Uterine smooth muscle cell (primary cell): Measurements from ENCODE around the gene EML6. TPM values are rescaled to one million over a fixed set of nuclear protein-coding genes. Genes with fewer than 3 reads are reported as not detected.

ENCODE experiments used
- total RNA-seq: library from RNA; depleted of rRNA; stranded (reverse); fragments of >200 nt; gene quantifications from 2 replicates; pipeline ENCODE4 v1.2.3, GENCODE V29; 2014

The EML6 gene
- total RNA-seq: 0.62 and 1.1 TPM in 2 replicates

GRCh38 chr2:54723131-54723995, at the start of gene EML6:
TSS of gene EML6 (plus strand) at chr2:54723662. CDS start at chr2:54725062, 1,400 bp downstream.

